GM19463 (cell line): Measurements from ENCODE around the gene HDHD2.
A peak's percentile ranks its signal among the peaks of the same experiment; 100 is the strongest.

Source experiments
- ATAC-seq: cut with Tn5 transposase; IDR thresholded peaks from one replicate; pipeline ENCODE4 v1.9.1; 2021; ENCODE audit warnings: mild to moderate bottlenecking, moderate library complexity; ENCODE audit not compliant: unreplicated experiment

HDHD2 gene

DNA sequence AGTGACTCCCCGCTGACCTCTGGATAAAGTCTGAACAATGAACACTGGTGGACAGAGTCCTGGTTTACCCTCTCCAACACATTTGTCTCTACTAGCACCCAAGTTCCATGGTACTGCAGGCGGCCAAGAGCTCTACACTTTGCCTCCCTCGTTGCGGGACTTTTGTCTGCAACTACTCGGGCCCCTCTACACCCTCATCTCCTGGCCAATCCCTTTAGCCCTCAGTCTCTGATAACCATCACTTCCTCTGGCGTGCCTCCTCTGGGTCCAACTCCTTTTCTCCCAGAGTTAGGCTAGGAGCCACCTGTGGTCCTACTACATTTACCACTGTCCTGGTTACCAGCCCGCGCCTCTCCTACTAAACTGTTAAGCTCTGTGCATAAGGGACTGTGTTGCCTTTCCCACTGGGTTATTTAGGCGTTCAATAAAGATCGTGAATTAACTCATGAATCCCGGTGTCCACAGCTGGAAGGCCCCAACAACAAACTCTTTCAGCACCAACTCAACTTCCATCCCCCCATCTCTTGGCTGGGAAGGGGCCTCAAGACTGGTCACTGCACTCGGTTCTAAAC is 757 bp downstream of the HDHD2 start:
- ATAC-seq, result no peak

GRCh38 chr18:47146206-47146605 is 4.1 kb downstream of the HDHD2 start:
- no peak for ATAC-seq

DNA sequence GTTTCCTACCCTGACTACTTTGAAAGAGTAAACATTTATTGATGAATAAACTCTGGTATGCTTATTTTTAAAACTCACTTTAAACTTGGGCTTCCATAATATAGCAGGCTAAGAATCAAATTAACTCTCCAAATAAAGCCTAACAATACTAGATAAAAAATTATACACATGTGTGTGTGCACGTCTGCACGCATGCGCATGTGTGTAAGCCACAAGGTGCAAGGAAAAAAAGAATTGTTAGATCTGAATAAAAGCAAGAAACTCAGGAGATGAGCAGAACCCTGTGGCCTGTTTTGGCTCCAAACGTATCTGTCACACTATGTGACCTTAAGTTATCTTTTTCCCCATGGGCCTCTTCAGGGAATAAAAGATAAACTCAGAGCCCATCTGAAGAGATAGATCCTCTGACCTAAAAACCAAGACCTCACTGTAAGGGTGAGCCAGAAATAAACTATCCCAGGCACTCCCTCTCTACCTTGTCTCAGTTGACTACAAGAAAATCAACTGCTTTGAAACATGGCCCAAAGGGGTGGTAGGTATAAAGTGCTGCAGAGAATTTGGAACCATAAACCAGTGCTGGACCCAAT is 6.3 kb downstream of the HDHD2 start:
- ATAC-seq, result no peak

DNA sequence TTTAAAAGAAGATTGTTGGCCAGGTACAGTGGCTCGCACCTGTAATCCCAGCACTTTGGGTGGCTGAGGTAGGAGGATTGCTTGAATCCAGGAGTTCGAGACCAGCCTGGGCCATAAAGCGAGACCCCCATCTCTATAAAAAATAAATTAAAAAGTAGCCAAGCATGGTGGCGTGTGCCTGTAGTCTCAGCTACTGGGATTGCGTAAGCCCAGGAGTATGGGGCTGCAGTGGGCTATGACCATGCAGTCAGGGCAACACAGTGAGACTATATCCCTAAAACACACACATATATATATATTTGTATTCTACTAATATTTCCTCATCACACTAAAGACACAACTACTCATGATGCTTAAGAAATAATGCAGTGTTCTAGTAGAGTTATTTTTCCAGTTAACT is 7.1 kb downstream of the HDHD2 start:
- ATAC-seq, result no peak

DNA sequence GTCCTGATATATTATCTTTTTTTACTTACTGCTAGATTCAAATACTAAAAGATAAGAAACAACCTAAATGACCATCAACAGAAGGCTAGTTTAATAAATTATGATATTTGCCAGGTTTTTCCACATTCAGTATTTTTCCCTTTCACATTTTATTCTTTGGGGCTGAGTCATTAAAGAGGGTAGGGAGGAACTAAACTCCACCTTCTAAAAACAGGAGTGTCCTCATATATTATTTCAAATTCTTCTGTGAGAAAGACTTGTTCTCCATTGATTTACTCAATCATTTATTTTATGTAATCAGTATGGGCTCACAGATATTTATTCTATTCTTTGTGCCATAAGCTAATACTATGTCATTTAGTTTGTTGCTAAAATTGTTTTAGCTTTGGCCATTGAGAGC is 9.0 kb downstream of the HDHD2 start:
- no peak for ATAC-seq

DNA sequence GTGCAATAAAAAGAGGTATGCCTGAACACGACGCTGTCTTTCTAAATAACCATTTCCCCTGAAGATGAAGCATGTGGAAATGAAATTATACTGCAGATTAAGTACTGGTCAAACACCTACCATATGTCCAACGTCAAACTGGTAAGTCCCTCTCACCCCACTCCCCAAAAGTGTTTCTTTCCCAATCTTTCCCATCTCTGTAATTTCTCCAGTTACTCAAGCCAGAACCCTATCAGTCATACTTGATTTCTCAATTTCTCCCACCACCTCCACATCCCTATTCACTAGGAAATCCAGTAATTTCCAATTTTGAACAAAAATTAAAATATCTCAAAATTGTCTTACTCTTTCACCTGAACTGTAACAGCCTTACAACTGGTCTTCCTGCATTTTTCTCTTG is 29.2 kb downstream of the HDHD2 start:
- ATAC-seq, result no peak

DNA sequence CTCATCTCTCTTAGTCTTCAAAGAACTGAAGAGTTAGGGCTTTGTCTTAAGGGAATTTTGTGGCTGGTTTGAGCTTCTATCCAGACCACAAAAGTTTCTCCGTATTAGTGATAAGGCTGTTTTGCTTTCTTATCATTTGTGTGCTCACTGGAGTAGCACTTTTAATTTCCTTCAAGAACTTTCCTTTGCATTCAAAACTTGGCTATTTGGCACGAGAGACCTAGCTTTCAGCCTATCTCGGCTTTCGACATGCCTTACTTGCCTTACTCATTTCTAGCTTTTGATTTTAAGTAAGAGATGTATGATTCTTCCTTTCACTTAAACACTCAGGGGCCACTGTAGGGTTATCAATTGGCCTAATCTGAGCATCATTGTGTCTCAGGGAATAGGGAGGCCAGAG is 29.9 kb downstream of the HDHD2 start:
- peak; percentile 97 for ATAC-seq

GRCh38 chr18:47118981-47119380 is 31.3 kb downstream of the HDHD2 start:
- no peak for ATAC-seq

- no peak for ATAC-seq
These were observed 35.1 kb downstream of the HDHD2 start for GRCh38 chr18:47115205-47115604.

DNA sequence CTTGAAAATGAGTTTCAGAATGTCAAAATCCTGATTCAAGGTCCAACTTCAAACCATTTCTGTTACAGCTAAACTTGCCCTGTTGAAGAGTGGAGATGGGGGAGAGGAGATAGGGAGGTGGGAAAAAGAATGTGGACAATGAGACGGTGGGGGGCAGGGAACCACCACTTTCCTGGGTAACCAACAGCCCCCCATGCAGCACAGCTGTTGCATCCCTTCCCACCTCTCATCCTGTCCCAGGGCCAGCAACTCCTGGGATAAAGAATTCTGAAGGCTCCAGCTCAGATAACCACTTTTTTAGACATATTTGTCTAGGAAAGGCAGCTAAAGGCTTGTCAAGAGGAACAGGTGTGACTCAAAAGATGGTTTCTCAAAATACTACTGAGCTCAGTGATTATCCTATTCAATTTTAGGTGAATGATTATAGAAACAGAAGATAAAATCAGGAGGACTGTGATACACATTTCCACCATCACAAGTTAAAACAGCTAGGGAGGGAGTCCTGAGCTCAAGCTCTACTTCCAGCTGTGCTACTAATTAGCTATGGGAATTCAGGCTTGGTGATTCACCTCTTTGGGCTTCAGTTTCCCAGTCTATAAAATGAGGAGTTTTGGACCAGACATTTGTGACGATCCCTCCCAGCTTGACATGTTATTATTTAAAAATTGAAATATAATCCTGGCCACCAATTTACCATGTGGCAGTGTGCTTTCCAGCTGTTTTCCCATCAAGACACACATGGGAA is 36.3 kb downstream of the HDHD2 start:
- no peak for ATAC-seq

- no peak for ATAC-seq
These were observed 39.6 kb downstream of the HDHD2 start for GRCh38 chr18:47110492-47111274.

- no peak for ATAC-seq
These were observed 40.6 kb downstream of the HDHD2 start for GRCh38 chr18:47109720-47110119.

GRCh38 chr18:47108998-47109405 is 41.3 kb downstream of the HDHD2 start:
- no peak for ATAC-seq

DNA sequence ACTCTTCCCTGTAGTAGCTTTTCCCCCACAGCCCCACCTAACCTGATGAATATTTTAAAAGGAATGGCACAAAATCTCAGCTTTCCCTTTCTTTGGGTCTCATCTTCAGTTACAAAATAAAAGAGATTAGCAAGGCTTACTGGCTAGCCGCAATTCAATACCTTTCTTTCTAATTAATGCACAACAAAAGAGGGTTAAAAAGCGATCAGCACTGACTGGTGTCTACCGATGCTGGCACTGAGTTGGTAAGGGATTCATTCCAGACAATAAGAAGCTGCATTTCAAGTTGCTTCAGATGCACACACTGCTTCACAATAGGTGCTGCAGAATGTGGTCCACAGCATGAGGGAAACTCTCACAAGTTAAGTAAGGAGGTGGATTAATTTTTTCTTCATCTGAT is 41.9 kb downstream of the HDHD2 start:
- no peak for ATAC-seq

GRCh38 chr18:47100212-47100831 is 50.0 kb downstream of the HDHD2 start:
- no peak for ATAC-seq

DNA sequence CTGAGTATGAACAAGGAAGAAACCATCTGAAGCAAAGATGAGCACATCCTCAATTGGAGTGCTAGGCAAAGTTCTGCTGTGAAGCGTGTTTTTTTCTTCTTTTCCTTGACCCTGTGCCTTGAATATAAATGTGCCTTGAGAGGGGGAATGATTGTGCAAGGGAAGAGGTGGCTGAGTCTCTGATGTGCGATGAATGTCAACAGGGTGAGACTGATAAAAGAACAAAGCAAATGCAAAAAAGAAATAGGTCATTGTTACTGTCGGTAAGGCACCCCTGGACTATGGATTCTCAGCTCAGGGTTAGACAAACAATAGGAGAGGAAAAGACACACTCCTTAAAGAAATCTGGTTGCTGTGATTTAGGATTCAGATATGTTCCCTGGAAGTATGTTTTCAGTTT is 54.5 kb downstream of the HDHD2 start:
- ATAC-seq, result no peak

DNA sequence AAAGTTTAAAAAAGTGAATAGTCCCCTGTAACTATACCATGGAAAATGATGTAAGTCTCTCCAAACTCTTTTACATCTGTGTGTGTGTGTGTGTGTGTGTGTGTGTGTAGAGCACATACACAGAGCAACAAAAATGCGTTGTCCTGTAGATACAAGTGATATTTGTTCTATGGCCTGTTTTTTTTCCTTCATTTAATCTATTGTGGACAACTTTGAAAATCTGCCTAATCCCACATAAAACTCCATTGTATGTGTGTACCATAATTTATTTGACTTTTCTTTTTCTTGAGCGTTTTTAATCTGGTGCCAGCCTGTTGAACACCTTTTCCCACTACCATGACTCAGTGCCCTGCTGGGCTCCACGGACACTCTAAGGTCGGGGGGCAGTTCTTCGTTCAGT is 62.6 kb downstream of the HDHD2 start:
- ATAC-seq, result no peak

- ATAC-seq, result no peak
These were observed 68.7 kb downstream of the HDHD2 start for GRCh38 chr18:47081578-47081977.

DNA sequence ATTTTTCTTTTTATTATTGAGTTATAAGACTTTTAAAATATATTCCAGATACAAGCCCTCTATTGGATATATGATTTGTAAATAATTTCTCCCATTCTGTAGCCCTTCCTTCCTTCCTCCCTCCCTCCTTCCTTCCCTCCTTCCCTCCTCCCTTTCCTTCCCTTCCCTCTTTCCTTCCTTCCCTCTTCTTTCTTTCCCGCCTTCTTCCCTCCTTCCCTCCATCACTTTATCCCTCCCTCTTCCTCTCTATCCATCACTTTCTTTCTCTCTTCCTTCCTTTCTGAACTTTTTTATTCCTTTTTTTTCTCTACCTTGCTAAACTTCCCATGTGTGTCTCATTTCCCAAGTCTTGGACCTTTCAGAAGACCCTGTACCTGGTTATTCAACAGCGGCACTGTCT is 69.4 kb downstream of the HDHD2 start:
- no peak for ATAC-seq

DNA sequence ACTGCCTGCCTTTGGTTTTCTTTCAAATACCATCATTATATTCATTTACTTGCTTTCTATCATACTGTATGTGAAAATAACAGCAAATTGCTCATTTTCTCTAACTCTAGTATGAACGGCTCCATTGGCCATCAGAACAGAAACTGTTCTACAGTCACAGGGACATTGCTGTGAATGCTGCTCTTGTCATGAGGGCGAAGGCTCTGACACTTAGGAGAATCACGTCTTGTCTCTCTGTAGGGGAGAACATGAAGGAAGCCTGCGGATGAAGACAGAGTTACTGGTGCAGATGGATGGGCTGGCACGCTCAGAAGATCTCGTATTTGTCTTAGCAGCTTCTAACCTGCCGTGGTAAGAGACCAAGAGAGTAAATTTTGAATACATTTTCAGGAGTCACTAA is 73.2 kb downstream of the HDHD2 start:
- no peak for ATAC-seq
